Measurements from ENCODE around the gene GRAMD2B. TPM values are rescaled to one million over a fixed set of nuclear protein-coding genes. Genes with fewer than 3 reads are reported as not detected.

GRAMD2B gene
- total and polyA plus RNA-seq, 12 donors: 4.0 to 80.9 (median 25.2) TPM

GRCh38 chr5:126531543-126532120 lies 108.4 kb downstream of the GRAMD2B start:
- TF ChIP-seq POLR2A (IDR thresholded peaks at IDR 0.05) (no peak), CTCF (IDR thresholded peaks at IDR 0.05) (no peak)
- Histone ChIP-seq H3K9me3 (replicated peaks in 1 of 3) (no peaks in the 10 kb centered on the region), H3K36me3 (replicated peaks in 1 of 2) (no peaks in the 10 kb centered on the region), H3K4me1 (replicated peaks in 1 of 2) (peaks cover 0 to 12% of the 10 kb centered on the region in 2 donors), H3K27ac (peak overlapping the region in 3 of 5 donors; percentile 14 to 77 (median 62)), H3K4me3 (no peak overlapping the region), H3K27me3 (no peaks in the 10 kb centered on the region)
- DNase-seq: no peak
- WGBS, 4 donors: 53 to 65% (median 58%) methylated on average over 4 of the region's 4 CpGs
- intact Hi-C loops (cut with DNase I): loop anchor here in 1 of 2 donors (10.0 kb wide), 1 partner anchor 177 kb away; no protein-coding TSS in a partner anchor

GRCh38 chr5:126534553-126534952 lies 111.3 kb downstream of the GRAMD2B start:
- no peaks in the 10 kb centered on the region for H3K9me3 ChIP-seq (replicated peaks in 1 of 3)
- TF ChIP-seq POLR2A (IDR thresholded peaks at IDR 0.05) (no peak), CTCF (IDR thresholded peaks at IDR 0.05) (no peak)
- no peak overlapping the region for H3K4me3 ChIP-seq
- H3K27me3 ChIP-seq: no peaks in the 10 kb centered on the region
- no peaks in the 10 kb centered on the region for H3K36me3 ChIP-seq (replicated peaks in 1 of 2)
- H3K27ac ChIP-seq: no peak overlapping the region
- intact Hi-C loops (cut with DNase I): loop anchor here in 1 of 2 donors (10.0 kb wide), 1 partner anchor 180 kb away; no protein-coding TSS in a partner anchor
- H3K4me1 ChIP-seq (replicated peaks in 1 of 2): peaks cover 0 to 16% of the 10 kb centered on the region in 2 donors
- 90 to 100% (median 98%) methylated on average over 1 of the region's 1 CpG for WGBS, 4 donors
- no peak for DNase-seq

GRCh38 chr5:126535856-126536545 lies 112.8 kb downstream of the GRAMD2B start:
- no peak overlapping the region for H3K4me3 ChIP-seq
- H3K4me1 ChIP-seq (replicated peaks in 1 of 2): peaks cover 0 to 16% of the 10 kb centered on the region in 2 donors
- H3K27ac ChIP-seq: peak overlapping the region in 1 of 5 donors; percentile 1
- 82 to 98% (median 85%) methylated on average over 4 of the region's 4 CpGs for WGBS, 4 donors
- no peak for DNase-seq
- TF ChIP-seq POLR2A (IDR thresholded peaks at IDR 0.05): no peak
- no peak for TF ChIP-seq CTCF (IDR thresholded peaks at IDR 0.05)
- no peaks in the 10 kb centered on the region for H3K27me3 ChIP-seq
- H3K9me3 ChIP-seq (replicated peaks in 1 of 3): no peaks in the 10 kb centered on the region
- intact Hi-C loops (cut with DNase I): loop anchor here (5.0 to 10.0 kb wide), 3 partner anchors 181 to 199 kb away; no protein-coding TSS in a partner anchor
- no peaks in the 10 kb centered on the region for H3K36me3 ChIP-seq (replicated peaks in 1 of 2)

- intact Hi-C loops (cut with DNase I): loop anchor here (5.0 to 10.0 kb wide), 3 partner anchors 182 to 200 kb away; no protein-coding TSS in a partner anchor
- H3K27ac ChIP-seq: peak overlapping the region in 1 of 5 donors; percentile 1
- H3K4me1 ChIP-seq (replicated peaks in 1 of 2): peaks cover 0 to 13% of the 10 kb centered on the region in 2 donors
- TF ChIP-seq POLR2A (IDR thresholded peaks at IDR 0.05): no peak
- TF ChIP-seq CTCF (IDR thresholded peaks at IDR 0.05): peak in 5 of 6 experiments; percentile 13 to 40 (median 34)
- H3K27me3 ChIP-seq: no peaks in the 10 kb centered on the region
- WGBS, 4 donors: 32 to 46% (median 38%) methylated on average over 3 of the region's 3 CpGs
- no peaks in the 10 kb centered on the region for H3K36me3 ChIP-seq (replicated peaks in 1 of 2)
- DNase-seq: no peak
- no peak overlapping the region for H3K4me3 ChIP-seq
- H3K9me3 ChIP-seq (replicated peaks in 1 of 3): no peaks in the 10 kb centered on the region
Measured at GRCh38 chr5:126536874-126537273, 113.7 kb downstream of the GRAMD2B start.
